ENCODE results near the gene PSIP1. TPM values are rescaled to one million over a fixed set of nuclear protein-coding genes. Genes with fewer than 3 reads are reported as not detected.
A peak's percentile ranks its signal among the peaks of the same experiment; 100 is the strongest.

PSIP1 gene
- total and polyA plus RNA-seq, 9 of the 15 experiments (the other 6 are each of a cell fraction or from before 2014, with no cell fraction given), result 18.8 to 119 (median 59.9) TPM

- TF ChIP-seq, protein P1, sequence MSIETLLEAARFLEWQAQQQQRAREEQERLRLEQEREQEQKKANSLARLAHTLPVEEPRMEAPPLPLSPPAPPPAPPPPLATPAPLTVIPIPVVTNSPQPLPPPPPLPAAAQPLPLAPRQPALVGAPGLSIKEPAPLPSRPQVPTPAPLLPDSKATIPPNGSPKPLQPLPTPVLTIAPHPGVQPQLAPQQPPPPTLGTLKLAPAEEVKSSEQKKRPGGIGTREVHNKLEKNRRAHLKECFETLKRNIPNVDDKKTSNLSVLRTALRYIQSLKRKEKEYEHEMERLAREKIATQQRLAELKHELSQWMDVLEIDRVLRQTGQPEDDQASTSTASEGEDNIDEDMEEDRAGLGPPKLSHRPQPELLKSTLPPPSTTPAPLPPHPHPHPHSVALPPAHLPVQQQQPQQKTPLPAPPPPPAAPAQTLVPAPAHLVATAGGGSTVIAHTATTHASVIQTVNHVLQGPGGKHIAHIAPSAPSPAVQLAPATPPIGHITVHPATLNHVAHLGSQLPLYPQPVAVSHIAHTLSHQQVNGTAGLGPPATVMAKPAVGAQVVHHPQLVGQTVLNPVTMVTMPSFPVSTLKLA (conservative IDR thresholded peaks at IDR 0.05), result peak; percentile 70 to 80
- TF ChIP-seq SIN3B (IDR thresholded peaks at IDR 0.05; ENCODE audit: low read depth), result peak; percentile 27; the same call in 1 of the 2 replicates
- peak; percentile 59; the same call in 1 of the 2 replicates for TF ChIP-seq CBX1 (IDR thresholded peaks at IDR 0.05; ENCODE audit: low read depth)
- TF ChIP-seq MAZ (CRISPR knock-in tag; conservative IDR thresholded peaks at IDR 0.05 in 1 of 2, IDR thresholded peaks at IDR 0.05 in 1 of 2), result peak in 1 of 2 experiments; percentile 50; a peak in 3 of 4 replicates
- TF ChIP-seq EP400 (IDR thresholded peaks at IDR 0.05), result peak; percentile 84
- TF ChIP-seq ZNF24 (IDR thresholded peaks at IDR 0.05), result peak; percentile 60; the same call in 1 of the 2 replicates
- TF ChIP-seq TARDBP (IDR thresholded peaks at IDR 0.05), result no peak
- TF ChIP-seq CREB1 (IDR thresholded peaks at IDR 0.05), result peak; percentile 54
- TF ChIP-seq CREB1 (CRISPR knock-in tag; IDR thresholded peaks at IDR 0.05), result peak; percentile 72
- TF ChIP-seq, protein P2, sequence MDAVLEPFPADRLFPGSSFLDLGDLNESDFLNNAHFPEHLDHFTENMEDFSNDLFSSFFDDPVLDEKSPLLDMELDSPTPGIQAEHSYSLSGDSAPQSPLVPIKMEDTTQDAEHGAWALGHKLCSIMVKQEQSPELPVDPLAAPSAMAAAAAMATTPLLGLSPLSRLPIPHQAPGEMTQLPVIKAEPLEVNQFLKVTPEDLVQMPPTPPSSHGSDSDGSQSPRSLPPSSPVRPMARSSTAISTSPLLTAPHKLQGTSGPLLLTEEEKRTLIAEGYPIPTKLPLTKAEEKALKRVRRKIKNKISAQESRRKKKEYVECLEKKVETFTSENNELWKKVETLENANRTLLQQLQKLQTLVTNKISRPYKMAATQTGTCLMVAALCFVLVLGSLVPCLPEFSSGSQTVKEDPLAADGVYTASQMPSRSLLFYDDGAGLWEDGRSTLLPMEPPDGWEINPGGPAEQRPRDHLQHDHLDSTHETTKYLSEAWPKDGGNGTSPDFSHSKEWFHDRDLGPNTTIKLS (IDR thresholded peaks at IDR 0.05; ENCODE audit: borderline replicate concordance, low read depth), result peak; percentile 35; the same call in 1 of the 2 replicates
- TF ChIP-seq SIX5 (IDR thresholded peaks at IDR 0.05; ENCODE audit: borderline replicate concordance in 1 of 2, insufficient read depth in 1 of 2, low read depth in 1 of 2, low read length in 2 of 2), result peak; percentile 16 to 36; a peak in 2 of 4 replicates
- TF ChIP-seq FOXP1 (CRISPR knock-in tag; IDR thresholded peaks at IDR 0.05), result peak; percentile 57; the same call in 1 of the 2 replicates
- TF ChIP-seq, protein P3, sequence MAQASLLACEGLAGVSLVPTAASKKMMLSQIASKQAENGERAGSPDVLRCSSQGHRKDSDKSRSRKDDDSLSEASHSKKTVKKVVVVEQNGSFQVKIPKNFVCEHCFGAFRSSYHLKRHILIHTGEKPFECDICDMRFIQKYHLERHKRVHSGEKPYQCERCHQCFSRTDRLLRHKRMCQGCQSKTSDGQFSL (CRISPR knock-in tag; IDR thresholded peaks at IDR 0.05), result peak; percentile 89
- TF ChIP-seq, protein P3 (tag; IDR thresholded peaks at IDR 0.05), result no peak
- TF ChIP-seq HDAC3 (IDR thresholded peaks at IDR 0.05; ENCODE audit: borderline replicate concordance, partially characterized antibody), result peak; percentile 81
- peak in 1 of 2 experiments; percentile 8; a peak in 1 of 4 replicates for TF ChIP-seq KDM1A (IDR thresholded peaks at IDR 0.05)
- peak; percentile 64; the same call in 1 of the 2 replicates for TF ChIP-seq MTA3 (IDR thresholded peaks at IDR 0.05; ENCODE audit: borderline replicate concordance)
- TF ChIP-seq, protein P4, sequence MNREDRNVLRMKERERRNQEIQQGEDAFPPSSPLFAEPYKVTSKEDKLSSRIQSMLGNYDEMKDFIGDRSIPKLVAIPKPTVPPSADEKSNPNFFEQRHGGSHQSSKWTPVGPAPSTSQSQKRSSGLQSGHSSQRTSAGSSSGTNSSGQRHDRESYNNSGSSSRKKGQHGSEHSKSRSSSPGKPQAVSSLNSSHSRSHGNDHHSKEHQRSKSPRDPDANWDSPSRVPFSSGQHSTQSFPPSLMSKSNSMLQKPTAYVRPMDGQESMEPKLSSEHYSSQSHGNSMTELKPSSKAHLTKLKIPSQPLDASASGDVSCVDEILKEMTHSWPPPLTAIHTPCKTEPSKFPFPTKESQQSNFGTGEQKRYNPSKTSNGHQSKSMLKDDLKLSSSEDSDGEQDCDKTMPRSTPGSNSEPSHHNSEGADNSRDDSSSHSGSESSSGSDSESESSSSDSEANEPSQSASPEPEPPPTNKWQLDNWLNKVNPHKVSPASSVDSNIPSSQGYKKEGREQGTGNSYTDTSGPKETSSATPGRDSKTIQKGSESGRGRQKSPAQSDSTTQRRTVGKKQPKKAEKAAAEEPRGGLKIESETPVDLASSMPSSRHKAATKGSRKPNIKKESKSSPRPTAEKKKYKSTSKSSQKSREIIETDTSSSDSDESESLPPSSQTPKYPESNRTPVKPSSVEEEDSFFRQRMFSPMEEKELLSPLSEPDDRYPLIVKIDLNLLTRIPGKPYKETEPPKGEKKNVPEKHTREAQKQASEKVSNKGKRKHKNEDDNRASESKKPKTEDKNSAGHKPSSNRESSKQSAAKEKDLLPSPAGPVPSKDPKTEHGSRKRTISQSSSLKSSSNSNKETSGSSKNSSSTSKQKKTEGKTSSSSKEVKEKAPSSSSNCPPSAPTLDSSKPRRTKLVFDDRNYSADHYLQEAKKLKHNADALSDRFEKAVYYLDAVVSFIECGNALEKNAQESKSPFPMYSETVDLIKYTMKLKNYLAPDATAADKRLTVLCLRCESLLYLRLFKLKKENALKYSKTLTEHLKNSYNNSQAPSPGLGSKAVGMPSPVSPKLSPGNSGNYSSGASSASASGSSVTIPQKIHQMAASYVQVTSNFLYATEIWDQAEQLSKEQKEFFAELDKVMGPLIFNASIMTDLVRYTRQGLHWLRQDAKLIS (CRISPR knock-in tag; IDR thresholded peaks at IDR 0.05), result peak; percentile 78; the same call in 1 of the 2 replicates
- peak; percentile 54; the same call in 1 of the 2 replicates for TF ChIP-seq FOXM1 (IDR thresholded peaks at IDR 0.05; ENCODE audit: low read depth)
- no peak for TF ChIP-seq FOXM1 (CRISPR knock-in tag; IDR thresholded peaks at IDR 0.05; ENCODE audit: low read depth)
Measured at GRCh38 chr9:15510789-15511575, at the start of gene PSIP1 (continued).

Measured in K562 (cell line).